ENCODE results near the gene SDCCAG8. TPM values are rescaled to one million over a fixed set of nuclear protein-coding genes. Genes with fewer than 3 reads are reported as not detected.

SDCCAG8 gene
- total RNA-seq, 1 donor from 2014 or later, result 19.8 TPM

DNA sequence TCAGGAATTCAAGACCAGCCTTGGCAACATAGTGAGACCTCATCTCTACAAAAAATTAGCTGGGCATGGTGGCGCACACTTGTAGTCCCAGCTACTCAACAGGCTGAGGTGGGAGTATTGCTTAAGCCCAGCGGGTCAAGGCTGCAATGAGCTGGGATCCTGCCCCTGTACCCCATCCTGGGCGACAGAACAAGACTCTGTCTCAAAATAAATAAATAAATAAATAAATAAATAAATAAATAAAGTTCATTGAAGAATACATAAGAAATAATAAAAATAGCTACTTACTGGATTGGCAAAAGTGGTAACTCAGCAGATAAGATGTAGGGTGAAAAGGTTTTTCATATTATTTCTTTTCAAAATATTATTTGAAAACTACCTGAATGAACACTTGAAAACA is 6.6 kb upstream of the SDCCAG8 start:
- H3K4me1 Mint-ChIP-seq (ENCODE audit: low read depth), result peaks cover 67% of the 10 kb centered on the region
- no peak overlapping the region for H3K27ac Mint-ChIP-seq (ENCODE audit: unreplicated experiment)
- no peak overlapping the region for H3K4me3 Mint-ChIP-seq (ENCODE audit: unreplicated experiment)
- no peaks in the 10 kb centered on the region for H3K9me3 Mint-ChIP-seq (ENCODE audit: low read depth)
- no peak for DNase-seq (ENCODE audit: low spot score)
- no peaks in the 10 kb centered on the region for H3K36me3 Mint-ChIP-seq (ENCODE audit: low read depth)
- H3K27me3 Mint-ChIP-seq (ENCODE audit: low read depth), result no peaks in the 10 kb centered on the region
- TF ChIP-seq, protein P1, sequence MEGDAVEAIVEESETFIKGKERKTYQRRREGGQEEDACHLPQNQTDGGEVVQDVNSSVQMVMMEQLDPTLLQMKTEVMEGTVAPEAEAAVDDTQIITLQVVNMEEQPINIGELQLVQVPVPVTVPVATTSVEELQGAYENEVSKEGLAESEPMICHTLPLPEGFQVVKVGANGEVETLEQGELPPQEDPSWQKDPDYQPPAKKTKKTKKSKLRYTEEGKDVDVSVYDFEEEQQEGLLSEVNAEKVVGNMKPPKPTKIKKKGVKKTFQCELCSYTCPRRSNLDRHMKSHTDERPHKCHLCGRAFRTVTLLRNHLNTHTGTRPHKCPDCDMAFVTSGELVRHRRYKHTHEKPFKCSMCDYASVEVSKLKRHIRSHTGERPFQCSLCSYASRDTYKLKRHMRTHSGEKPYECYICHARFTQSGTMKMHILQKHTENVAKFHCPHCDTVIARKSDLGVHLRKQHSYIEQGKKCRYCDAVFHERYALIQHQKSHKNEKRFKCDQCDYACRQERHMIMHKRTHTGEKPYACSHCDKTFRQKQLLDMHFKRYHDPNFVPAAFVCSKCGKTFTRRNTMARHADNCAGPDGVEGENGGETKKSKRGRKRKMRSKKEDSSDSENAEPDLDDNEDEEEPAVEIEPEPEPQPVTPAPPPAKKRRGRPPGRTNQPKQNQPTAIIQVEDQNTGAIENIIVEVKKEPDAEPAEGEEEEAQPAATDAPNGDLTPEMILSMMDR (IDR thresholded peaks at IDR 0.05), result no peak

DNA sequence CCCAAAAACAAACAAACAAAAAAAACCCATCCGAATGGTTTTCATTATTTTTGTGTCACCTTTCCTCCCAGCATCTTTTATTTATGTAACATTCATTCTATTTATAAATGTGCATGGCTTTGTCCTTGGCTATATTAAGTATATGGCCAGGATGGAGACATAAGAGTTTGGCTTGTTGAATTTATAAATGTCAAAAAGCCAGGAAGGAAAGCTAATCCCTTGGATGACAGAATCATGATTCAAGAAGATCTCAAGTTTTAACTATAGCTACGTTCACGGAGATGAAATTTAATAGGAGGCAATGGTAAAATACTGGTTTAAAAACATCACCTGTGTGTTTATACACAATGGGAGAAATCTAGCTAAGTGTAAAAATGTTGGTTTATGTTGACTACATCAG is 5.7 kb upstream of the SDCCAG8 start:
- Mint-ChIP-seq H3K27ac (ENCODE audit: unreplicated experiment) (peak overlapping the region; percentile 36), H3K27me3 (ENCODE audit: low read depth) (no peaks in the 10 kb centered on the region), H3K36me3 (ENCODE audit: low read depth) (no peaks in the 10 kb centered on the region), H3K4me3 (ENCODE audit: unreplicated experiment) (no peak overlapping the region), H3K9me3 (ENCODE audit: low read depth) (no peaks in the 10 kb centered on the region), H3K4me1 (ENCODE audit: low read depth) (peaks cover 64% of the 10 kb centered on the region)
- TF ChIP-seq, protein P1 (IDR thresholded peaks at IDR 0.05), result no peak
- no peak for DNase-seq (ENCODE audit: low spot score)

DNA sequence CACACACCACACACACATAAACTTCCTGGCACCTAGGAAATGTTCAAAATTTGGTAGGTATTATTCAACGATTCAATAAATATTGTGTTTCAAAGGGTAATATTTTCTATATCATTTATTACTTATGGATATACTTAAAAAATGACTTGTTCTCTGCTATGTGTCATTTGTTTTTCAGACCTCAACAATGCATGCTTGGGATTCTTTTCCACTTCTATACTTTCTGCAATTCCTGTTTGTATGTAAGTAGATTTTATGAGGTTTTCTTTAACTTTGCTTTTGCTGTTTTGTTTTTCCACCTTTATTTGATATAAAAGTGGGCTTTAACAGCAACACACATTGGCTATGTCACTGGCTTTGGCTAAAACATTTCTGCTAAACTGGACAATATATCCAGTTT is 4.3 kb upstream of the SDCCAG8 start:
- no peak for DNase-seq (ENCODE audit: low spot score)
- Mint-ChIP-seq H3K4me3 (ENCODE audit: unreplicated experiment) (peak overlapping the region; percentile 27), H3K4me1 (ENCODE audit: low read depth) (peaks cover 66% of the 10 kb centered on the region), H3K27ac (ENCODE audit: unreplicated experiment) (peak overlapping the region; percentile 65), H3K27me3 (ENCODE audit: low read depth) (no peaks in the 10 kb centered on the region), H3K9me3 (ENCODE audit: low read depth) (no peaks in the 10 kb centered on the region), H3K36me3 (ENCODE audit: low read depth) (no peaks in the 10 kb centered on the region)
- TF ChIP-seq, protein P1 (IDR thresholded peaks at IDR 0.05), result no peak

DNA sequence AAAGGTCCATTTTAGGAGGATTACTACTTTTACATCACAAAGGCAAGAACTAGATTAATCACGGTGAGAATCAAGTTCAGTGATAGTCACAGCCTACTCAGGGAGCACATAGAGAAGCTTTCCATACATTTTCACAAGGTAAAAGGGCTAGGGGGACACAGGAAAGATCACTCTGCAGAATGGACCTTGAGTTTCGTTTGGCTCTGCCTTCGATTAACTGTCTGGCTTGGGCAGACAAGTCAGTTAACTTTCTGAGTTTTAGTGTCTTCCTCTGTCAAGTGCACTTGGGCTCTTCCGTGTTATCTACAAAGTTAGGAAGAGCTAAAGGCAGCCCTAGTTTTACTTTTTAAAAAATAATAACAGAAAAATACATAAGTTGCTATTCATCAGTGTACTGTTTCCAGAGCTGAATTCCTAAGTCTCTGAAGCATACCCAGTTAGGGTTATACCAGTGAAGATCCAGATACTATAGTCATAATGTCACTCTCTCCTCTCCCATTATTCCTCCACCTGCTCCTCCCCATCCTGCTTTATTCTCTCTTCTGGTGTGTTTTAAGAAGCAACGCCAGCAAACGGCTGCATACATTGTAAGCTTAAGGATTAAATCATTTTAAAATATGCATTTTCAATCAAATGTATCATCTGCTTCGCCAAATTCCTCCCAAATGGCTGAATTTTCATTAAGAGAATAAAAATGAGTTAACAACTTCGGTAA is 2.5 kb upstream of the SDCCAG8 start:
- no peaks in the 10 kb centered on the region for H3K36me3 Mint-ChIP-seq (ENCODE audit: low read depth)
- H3K9me3 Mint-ChIP-seq (ENCODE audit: low read depth), result no peaks in the 10 kb centered on the region
- TF ChIP-seq, protein P1 (IDR thresholded peaks at IDR 0.05), result no peak
- peaks cover 60% of the 10 kb centered on the region for H3K4me1 Mint-ChIP-seq (ENCODE audit: low read depth)
- no peak for DNase-seq (ENCODE audit: low spot score)
- peak overlapping the region; percentile 79 for H3K27ac Mint-ChIP-seq (ENCODE audit: unreplicated experiment)
- H3K4me3 Mint-ChIP-seq (ENCODE audit: unreplicated experiment), result peak overlapping the region; percentile 97
- H3K27me3 Mint-ChIP-seq (ENCODE audit: low read depth), result no peaks in the 10 kb centered on the region

DNA sequence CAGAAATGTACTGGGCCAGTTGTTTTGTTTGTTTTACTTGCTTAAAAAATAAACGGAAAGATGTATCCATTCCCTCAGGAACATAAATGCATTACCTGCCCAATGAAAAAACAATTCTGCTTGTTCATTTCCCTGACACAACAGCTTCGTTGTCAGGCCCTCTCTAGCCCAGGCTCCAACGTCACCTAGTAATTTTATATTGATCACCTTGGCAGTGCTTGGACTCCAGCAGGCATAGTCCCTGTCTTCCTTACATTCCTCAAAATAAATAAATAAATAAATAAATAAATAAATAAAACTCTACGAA is 2.0 kb upstream of the SDCCAG8 start:
- no peak for DNase-seq (ENCODE audit: low spot score)
- Mint-ChIP-seq H3K36me3 (ENCODE audit: low read depth) (no peaks in the 10 kb centered on the region), H3K4me1 (ENCODE audit: low read depth) (peaks cover 57% of the 10 kb centered on the region), H3K9me3 (ENCODE audit: low read depth) (no peaks in the 10 kb centered on the region), H3K27me3 (ENCODE audit: low read depth) (no peaks in the 10 kb centered on the region), H3K27ac (ENCODE audit: unreplicated experiment) (peak overlapping the region; percentile 79), H3K4me3 (ENCODE audit: unreplicated experiment) (peak overlapping the region; percentile 97)
- TF ChIP-seq, protein P1 (IDR thresholded peaks at IDR 0.05), result no peak

All from chondrocyte (in vitro differentiated cells).